ENCODE measurements around the gene PSAP. TPM values are rescaled to one million over a fixed set of nuclear protein-coding genes. Genes with fewer than 3 reads are reported as not detected.
"Not testable (repeated sequence)": the region's sequence is repeated elsewhere in the genome, so short reads cannot be mapped to it uniquely, and the experiment has no call there.

The PSAP gene
- total RNA-seq, 1 donor from 2014 or later = 614 TPM

GRCh38 chr10:71880425-71881306 lies 29.6 kb upstream of the PSAP start:
- no peak for TF ChIP-seq CTCF (conservative IDR thresholded peaks at IDR 0.05; ENCODE audit: low read depth, low read length)

GRCh38 chr10:71878327-71879034 lies 27.4 kb upstream of the PSAP start:
- H3K4me3 ChIP-seq (ENCODE audit: low read depth, low read length) = no peak overlapping the region
- TF ChIP-seq CTCF (conservative IDR thresholded peaks at IDR 0.05; ENCODE audit: low read depth, low read length) = no peak

More at GRCh38 chr10:71880425-71881306, 29.6 kb upstream of the PSAP start:
- no peak for DNase-seq (ENCODE audit: low read depth)
- H3K4me3 ChIP-seq (ENCODE audit: low read depth, low read length) = no peak overlapping the region

GRCh38 chr10:71877821-71878220 lies 26.8 kb upstream of the PSAP start:
- H3K4me3 ChIP-seq (ENCODE audit: low read depth, low read length) = no peak overlapping the region
- no peak for TF ChIP-seq CTCF (conservative IDR thresholded peaks at IDR 0.05; ENCODE audit: low read depth, low read length)
- no peak for DNase-seq (ENCODE audit: low read depth)

More at GRCh38 chr10:71878327-71879034, 27.4 kb upstream of the PSAP start:
- no peak for DNase-seq (ENCODE audit: low read depth)

GRCh38 chr10:71874680-71875354 lies 23.8 kb upstream of the PSAP start:
- not testable (repeated sequence) for DNase-seq (ENCODE audit: low read depth)

GRCh38 chr10:71873582-71874211 lies 22.6 kb upstream of the PSAP start:
- H3K4me3 ChIP-seq (ENCODE audit: low read depth, low read length) = no peak overlapping the region
- no peak for DNase-seq (ENCODE audit: low read depth)
- no peak for TF ChIP-seq CTCF (conservative IDR thresholded peaks at IDR 0.05; ENCODE audit: low read depth, low read length)

More at GRCh38 chr10:71874680-71875354, 23.8 kb upstream of the PSAP start:
- H3K4me3 ChIP-seq (ENCODE audit: low read depth, low read length) = not testable (repeated sequence)

GRCh38 chr10:71869601-71870000 lies 18.6 kb upstream of the PSAP start:
- H3K4me3 ChIP-seq (ENCODE audit: low read depth, low read length); DNase-seq (ENCODE audit: low read depth): not testable (repeated sequence)

- H3K4me3 ChIP-seq (ENCODE audit: low read depth, low read length) = no peak overlapping the region
- DNase-seq (ENCODE audit: low read depth) = peak; percentile 78
- TF ChIP-seq CTCF (conservative IDR thresholded peaks at IDR 0.05; ENCODE audit: low read depth, low read length) = no peak
Observed at GRCh38 chr10:71868192-71868697, 17.2 kb upstream of the PSAP start.
